Measurements from ENCODE around the gene FAM13B. TPM values are rescaled to one million over a fixed set of nuclear protein-coding genes. Genes with fewer than 3 reads are reported as not detected.

The FAM13B gene
- total and polyA plus RNA-seq, 10 of the 15 experiments (the other 5 are each of a cell fraction or from before 2014, with no cell fraction given) = 3.6 to 30.0 (median 20.3) TPM

DNA sequence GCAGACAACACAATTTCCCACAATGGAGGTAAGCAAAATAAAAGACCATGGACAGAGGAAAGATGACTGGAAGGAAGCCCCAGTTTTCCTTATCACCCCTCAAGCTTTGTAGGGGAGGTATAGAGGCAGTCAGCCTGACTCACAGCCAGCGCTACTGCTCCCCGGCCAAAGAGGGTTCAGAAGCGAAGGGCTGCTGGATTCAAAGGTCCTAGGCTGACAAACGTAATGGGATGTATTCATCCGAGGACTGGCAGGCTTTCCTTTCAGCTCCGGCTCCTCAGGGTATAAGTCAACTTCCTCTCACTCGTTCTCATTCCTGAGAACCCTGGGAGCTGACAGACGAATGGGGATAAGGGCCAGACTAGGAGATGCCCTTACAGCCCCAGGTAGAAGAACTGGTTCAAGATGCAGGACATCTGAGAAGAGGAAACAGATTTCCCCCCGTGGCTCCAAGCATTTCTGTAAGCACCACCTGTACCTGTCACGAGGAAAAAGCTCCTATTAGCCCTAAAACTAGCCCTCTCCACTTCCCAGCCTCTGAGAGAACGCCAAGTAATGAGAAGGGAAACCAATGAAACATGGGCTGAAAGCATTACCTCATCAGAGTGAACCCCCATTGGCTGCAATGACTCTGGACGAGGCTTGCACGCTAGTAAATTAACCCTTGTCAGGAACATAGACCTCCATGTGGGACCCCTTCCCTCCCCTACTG, 22.1 kb upstream of the FAM13B start (continued):
- TF ChIP-seq, protein P1, sequence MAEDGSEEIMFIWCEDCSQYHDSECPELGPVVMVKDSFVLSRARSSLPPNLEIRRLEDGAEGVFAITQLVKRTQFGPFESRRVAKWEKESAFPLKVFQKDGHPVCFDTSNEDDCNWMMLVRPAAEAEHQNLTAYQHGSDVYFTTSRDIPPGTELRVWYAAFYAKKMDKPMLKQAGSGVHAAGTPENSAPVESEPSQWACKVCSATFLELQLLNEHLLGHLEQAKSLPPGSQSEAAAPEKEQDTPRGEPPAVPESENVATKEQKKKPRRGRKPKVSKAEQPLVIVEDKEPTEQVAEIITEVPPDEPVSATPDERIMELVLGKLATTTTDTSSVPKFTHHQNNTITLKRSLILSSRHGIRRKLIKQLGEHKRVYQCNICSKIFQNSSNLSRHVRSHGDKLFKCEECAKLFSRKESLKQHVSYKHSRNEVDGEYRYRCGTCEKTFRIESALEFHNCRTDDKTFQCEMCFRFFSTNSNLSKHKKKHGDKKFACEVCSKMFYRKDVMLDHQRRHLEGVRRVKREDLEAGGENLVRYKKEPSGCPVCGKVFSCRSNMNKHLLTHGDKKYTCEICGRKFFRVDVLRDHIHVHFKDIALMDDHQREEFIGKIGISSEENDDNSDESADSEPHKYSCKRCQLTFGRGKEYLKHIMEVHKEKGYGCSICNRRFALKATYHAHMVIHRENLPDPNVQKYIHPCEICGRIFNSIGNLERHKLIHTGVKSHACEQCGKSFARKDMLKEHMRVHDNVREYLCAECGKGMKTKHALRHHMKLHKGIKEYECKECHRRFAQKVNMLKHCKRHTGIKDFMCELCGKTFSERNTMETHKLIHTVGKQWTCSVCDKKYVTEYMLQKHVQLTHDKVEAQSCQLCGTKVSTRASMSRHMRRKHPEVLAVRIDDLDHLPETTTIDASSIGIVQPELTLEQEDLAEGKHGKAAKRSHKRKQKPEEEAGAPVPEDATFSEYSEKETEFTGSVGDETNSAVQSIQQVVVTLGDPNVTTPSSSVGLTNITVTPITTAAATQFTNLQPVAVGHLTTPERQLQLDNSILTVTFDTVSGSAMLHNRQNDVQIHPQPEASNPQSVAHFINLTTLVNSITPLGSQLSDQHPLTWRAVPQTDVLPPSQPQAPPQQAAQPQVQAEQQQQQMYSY (CRISPR knock-in tag; IDR thresholded peaks at IDR 0.05) = no peak
- TF ChIP-seq, protein P2, sequence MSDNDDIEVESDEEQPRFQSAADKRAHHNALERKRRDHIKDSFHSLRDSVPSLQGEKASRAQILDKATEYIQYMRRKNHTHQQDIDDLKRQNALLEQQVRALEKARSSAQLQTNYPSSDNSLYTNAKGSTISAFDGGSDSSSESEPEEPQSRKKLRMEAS (IDR thresholded peaks at IDR 0.05; ENCODE audit: low read depth, low read length) = no peak
- TF ChIP-seq RFX5 (IDR thresholded peaks at IDR 0.05; ENCODE audit: low read depth, low read length) (no peak), POLR2AphosphoS5 (IDR thresholded peaks at IDR 0.05; ENCODE audit: low read length) (no peak)
- TF ChIP-seq, protein P3, sequence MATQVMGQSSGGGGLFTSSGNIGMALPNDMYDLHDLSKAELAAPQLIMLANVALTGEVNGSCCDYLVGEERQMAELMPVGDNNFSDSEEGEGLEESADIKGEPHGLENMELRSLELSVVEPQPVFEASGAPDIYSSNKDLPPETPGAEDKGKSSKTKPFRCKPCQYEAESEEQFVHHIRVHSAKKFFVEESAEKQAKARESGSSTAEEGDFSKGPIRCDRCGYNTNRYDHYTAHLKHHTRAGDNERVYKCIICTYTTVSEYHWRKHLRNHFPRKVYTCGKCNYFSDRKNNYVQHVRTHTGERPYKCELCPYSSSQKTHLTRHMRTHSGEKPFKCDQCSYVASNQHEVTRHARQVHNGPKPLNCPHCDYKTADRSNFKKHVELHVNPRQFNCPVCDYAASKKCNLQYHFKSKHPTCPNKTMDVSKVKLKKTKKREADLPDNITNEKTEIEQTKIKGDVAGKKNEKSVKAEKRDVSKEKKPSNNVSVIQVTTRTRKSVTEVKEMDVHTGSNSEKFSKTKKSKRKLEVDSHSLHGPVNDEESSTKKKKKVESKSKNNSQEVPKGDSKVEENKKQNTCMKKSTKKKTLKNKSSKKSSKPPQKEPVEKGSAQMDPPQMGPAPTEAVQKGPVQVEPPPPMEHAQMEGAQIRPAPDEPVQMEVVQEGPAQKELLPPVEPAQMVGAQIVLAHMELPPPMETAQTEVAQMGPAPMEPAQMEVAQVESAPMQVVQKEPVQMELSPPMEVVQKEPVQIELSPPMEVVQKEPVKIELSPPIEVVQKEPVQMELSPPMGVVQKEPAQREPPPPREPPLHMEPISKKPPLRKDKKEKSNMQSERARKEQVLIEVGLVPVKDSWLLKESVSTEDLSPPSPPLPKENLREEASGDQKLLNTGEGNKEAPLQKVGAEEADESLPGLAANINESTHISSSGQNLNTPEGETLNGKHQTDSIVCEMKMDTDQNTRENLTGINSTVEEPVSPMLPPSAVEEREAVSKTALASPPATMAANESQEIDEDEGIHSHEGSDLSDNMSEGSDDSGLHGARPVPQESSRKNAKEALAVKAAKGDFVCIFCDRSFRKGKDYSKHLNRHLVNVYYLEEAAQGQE (IDR thresholded peaks at IDR 0.05; ENCODE audit: low read depth, low read length) = no peak

Measured in GM12878 (cell line).